GM12874 (cell line): ENCODE measurements around the gene UBE4B.

Source experiments
- TF ChIP-seq, protein P1 (sequence below): IDR thresholded peaks from 2 replicates; pipeline ENCODE4 v1.5.1; 2011; ENCODE audit warnings: low read depth, mild to moderate bottlenecking, control low read depth, low read length, moderate library complexity; ENCODE audit not compliant: insufficient read depth

UBE4B gene

GRCh38 chr1:9996624-9997582 is 35.9 kb upstream of the UBE4B start, which contains the start of gene RBP7:
TSS of gene RBP7 (plus strand) at chr1:9997228. CDS start at chr1:9997259, 31 bp downstream.
- TF ChIP-seq, protein P1, sequence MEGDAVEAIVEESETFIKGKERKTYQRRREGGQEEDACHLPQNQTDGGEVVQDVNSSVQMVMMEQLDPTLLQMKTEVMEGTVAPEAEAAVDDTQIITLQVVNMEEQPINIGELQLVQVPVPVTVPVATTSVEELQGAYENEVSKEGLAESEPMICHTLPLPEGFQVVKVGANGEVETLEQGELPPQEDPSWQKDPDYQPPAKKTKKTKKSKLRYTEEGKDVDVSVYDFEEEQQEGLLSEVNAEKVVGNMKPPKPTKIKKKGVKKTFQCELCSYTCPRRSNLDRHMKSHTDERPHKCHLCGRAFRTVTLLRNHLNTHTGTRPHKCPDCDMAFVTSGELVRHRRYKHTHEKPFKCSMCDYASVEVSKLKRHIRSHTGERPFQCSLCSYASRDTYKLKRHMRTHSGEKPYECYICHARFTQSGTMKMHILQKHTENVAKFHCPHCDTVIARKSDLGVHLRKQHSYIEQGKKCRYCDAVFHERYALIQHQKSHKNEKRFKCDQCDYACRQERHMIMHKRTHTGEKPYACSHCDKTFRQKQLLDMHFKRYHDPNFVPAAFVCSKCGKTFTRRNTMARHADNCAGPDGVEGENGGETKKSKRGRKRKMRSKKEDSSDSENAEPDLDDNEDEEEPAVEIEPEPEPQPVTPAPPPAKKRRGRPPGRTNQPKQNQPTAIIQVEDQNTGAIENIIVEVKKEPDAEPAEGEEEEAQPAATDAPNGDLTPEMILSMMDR: no peak

DNA sequence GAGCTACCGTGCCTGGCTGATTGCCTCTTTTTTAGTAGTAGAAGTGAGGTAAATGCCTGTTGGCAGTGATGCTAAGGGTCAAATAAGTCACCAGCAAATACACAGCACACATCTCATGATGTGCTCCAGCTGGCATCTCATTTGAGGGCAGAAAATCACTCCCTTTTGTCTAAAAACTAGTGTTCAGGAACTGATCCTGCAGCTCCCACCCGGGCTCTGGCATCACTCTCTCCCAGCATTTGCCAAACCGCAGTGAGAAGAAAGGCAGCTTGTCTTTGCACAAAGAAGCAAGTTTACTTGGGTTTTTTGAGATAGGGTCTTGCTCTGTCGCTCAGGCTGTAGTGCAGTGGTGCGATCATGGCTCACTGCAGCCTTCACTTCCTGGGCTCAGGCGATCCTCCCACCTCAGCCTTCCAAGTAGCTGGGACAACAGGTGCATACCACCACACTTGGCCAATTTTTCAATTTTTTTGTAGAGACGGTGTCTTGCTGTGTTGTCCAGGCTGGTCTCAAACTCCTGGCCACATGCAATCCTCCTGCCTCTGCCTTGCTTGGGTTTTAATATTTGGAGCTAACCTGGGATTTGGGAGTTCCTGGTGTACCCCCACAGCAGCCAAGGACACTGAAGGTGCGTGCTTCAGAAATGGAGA is 31.6 kb upstream of the UBE4B start:
- TF ChIP-seq, protein P1: no peak

DNA sequence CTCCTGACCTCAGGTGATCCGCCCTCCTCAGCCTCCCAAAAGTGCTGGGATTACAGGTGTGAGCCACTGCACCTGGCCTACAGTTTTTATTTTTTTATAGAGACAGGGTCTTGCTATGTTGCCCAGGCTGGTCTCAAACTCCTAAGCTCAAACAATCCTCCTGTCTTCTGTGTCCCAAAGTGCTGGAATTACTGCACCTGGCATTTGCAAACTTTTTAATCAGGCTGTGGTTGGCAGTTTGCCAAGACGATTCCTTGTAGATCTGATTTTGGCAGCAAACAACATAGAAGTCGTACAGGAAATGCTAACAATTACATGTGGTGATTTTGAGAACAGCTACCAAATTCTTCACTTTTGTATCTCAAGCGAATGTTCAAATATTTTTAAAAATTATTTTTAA is 25.6 kb upstream of the UBE4B start:
- TF ChIP-seq, protein P1: no peak

DNA sequence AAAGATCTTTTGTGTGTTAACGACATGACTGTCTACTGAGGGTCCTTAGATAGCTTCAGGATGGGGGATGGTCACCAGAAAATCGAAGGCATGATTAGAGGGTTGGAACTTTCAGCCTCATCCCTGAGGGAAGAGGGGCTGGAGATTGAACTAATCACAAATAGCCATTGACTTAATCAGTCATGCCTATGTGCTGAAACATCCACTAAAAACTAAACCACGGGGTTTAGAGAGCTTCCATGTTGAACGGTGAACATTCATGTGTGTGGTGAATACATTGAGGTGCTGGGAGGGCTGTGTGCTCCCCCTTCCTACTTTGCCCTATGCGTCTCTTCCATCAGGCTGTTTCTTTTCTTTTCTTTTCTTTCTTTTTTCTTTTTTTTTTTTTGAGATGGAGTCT is 18.7 kb upstream of the UBE4B start:
- TF ChIP-seq, protein P1: no peak

GRCh38 chr1:10019561-10019960 is 13.2 kb upstream of the UBE4B start:
- TF ChIP-seq, protein P1: no peak

DNA sequence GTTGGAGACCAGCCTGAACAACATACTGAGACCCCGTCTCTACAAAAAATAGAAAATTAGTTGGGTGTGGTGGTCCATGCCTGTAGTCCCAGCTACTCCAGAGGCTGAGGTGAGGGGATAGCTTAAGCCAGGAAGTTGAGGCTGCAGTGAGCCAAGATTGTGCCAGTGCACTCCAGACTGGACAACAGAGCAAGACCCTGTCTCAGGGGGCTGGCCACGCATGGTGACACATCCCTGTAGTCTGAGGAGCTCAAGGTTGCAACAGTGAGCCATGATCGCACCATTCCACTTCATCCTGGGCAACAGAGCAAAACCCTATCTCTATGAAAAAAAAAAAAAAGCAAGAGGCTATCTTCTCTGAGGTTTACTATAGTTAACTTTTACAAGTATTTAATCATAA is 12.7 kb upstream of the UBE4B start:
- TF ChIP-seq, protein P1: no peak

DNA sequence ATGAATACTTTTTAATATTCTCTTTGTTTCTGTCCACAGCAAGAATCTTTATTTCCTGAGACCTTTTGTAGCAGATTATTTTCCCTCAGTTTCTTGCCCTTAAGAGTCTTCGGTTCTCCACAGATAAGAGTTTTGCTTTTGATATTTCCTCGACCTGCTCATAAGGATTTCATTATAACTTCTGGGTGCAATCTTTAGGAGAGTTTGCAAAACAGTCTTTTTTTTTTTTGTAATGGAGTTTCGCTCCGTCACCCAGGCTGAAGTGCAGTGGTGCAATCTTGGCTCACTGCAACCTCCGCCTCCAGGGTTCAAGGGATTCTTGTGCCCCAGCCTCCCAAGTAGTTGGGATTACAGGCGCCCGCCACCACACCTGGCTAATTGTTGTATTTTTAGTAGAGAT is 10.1 kb upstream of the UBE4B start:
- TF ChIP-seq, protein P1: no peak
